Measurements from ENCODE around the gene ADAMTS9. TPM values are rescaled to one million over a fixed set of nuclear protein-coding genes. Genes with fewer than 3 reads are reported as not detected.
A peak's percentile ranks its signal among the peaks of the same experiment; 100 is the strongest.

The ADAMTS9 gene
- 32.1 and 47.7 TPM in 2 replicates for total RNA-seq (ENCODE audit: low replicate concordance)

GRCh38 chr3:64687781-64688604 lies at the start of gene ADAMTS9:
Gene ADAMTS9 (minus strand): TSS chr3:64688000. CDS start chr3:64687657, 343 bp downstream.
- no peaks in the 10 kb centered on the region for H3K36me3 ChIP-seq
- H3K27me3 ChIP-seq: peaks cover 44% of the 10 kb centered on the region
- H3K36me3 Mint-ChIP-seq: no peaks in the 10 kb centered on the region
- peaks cover 5% of the 10 kb centered on the region for H4K20me1 ChIP-seq (ENCODE audit: low read depth)
- peak; percentile 92 for DNase-seq (ENCODE audit: low spot score)
- H3K9me3 ChIP-seq (ENCODE audit: low read depth): no peaks in the 10 kb centered on the region
- peak within 1 kb of the TSS; percentile 81 for H2AFZ ChIP-seq (replicated peaks)
- H3K27me3 Mint-ChIP-seq (ENCODE audit: insufficient read depth, low read depth): peaks cover 5% of the 10 kb centered on the region
- H3K4me3 ChIP-seq: peak within 1 kb of the TSS; percentile 67
- H3K27ac Mint-ChIP-seq: peak within 1 kb of the TSS; percentile 93
- no peaks in the 10 kb centered on the region for H3K9me3 Mint-ChIP-seq
- peak within 1 kb of the TSS; percentile 65 for H3K27ac ChIP-seq
- H3K4me1 ChIP-seq: peaks cover 28% of the 10 kb centered on the region
- peaks cover 44% of the 10 kb centered on the region for H3F3A ChIP-seq (ENCODE audit: low read depth)
- peaks cover 51% of the 10 kb centered on the region for H3K4me1 Mint-ChIP-seq
- H3K4me2 ChIP-seq: peak within 1 kb of the TSS; percentile 97
- no peak within 1 kb of the TSS for H3K9ac ChIP-seq
- TF ChIP-seq EZH2 (IDR thresholded peaks at IDR 0.05) (no peak), EZH2phosphoT487 (IDR thresholded peaks at IDR 0.05) (peak; percentile 27)
- H3K4me3 Mint-ChIP-seq: peak within 1 kb of the TSS; percentile 98
- H3K79me2 ChIP-seq (ENCODE audit: low read depth): peaks cover 9% of the 10 kb centered on the region

GRCh38 chr3:64732576-64732975 lies 44.8 kb upstream of the ADAMTS9 start:
- no peak overlapping the region for H2AFZ ChIP-seq (replicated peaks)
- no peak overlapping the region for H3K27ac Mint-ChIP-seq
- H3K36me3 Mint-ChIP-seq: peaks cover 2% of the 10 kb centered on the region
- H3K9me3 Mint-ChIP-seq: no peaks in the 10 kb centered on the region
- H3K9ac ChIP-seq: no peak overlapping the region
- no peaks in the 10 kb centered on the region for H3K36me3 ChIP-seq
- H3F3A ChIP-seq (ENCODE audit: low read depth): no peaks in the 10 kb centered on the region
- no peaks in the 10 kb centered on the region for H3K27me3 ChIP-seq
- H3K79me2 ChIP-seq (ENCODE audit: low read depth): no peaks in the 10 kb centered on the region
- H3K4me1 ChIP-seq: no peaks in the 10 kb centered on the region
- peaks cover 2% of the 10 kb centered on the region for H3K4me1 Mint-ChIP-seq
- no peak overlapping the region for H3K27ac ChIP-seq
- H3K4me3 ChIP-seq: no peak overlapping the region
- H4K20me1 ChIP-seq (ENCODE audit: low read depth): no peaks in the 10 kb centered on the region
- H3K4me3 Mint-ChIP-seq: no peak overlapping the region
- TF ChIP-seq EZH2 (IDR thresholded peaks at IDR 0.05): no peak
- TF ChIP-seq CTCF (IDR thresholded peaks at IDR 0.05): no peak
- TF ChIP-seq EZH2phosphoT487 (IDR thresholded peaks at IDR 0.05): no peak
- no peak overlapping the region for H3K4me2 ChIP-seq
- no peak for DNase-seq (ENCODE audit: low spot score)
- H3K27me3 Mint-ChIP-seq (ENCODE audit: insufficient read depth, low read depth): peaks cover 2% of the 10 kb centered on the region
- H3K9me3 ChIP-seq (ENCODE audit: low read depth): no peaks in the 10 kb centered on the region

GRCh38 chr3:64730681-64731080 lies 42.9 kb upstream of the ADAMTS9 start:
- Histone ChIP-seq H3K79me2 (ENCODE audit: low read depth) (no peaks in the 10 kb centered on the region), H4K20me1 (ENCODE audit: low read depth) (no peaks in the 10 kb centered on the region), H3K36me3 (no peaks in the 10 kb centered on the region), H3K27me3 (no peaks in the 10 kb centered on the region), H3K4me1 (peaks cover 7% of the 10 kb centered on the region), H3K9me3 (ENCODE audit: low read depth) (no peaks in the 10 kb centered on the region), H3K4me3 (no peak overlapping the region), H3K4me2 (no peak overlapping the region), H2AFZ (replicated peaks) (no peak overlapping the region), H3K27ac (no peak overlapping the region), H3F3A (ENCODE audit: low read depth) (peaks cover 4% of the 10 kb centered on the region), H3K9ac (no peak overlapping the region)
- DNase-seq (ENCODE audit: low spot score): no peak
- TF ChIP-seq EZH2phosphoT487 (IDR thresholded peaks at IDR 0.05): no peak
- no peak for TF ChIP-seq EZH2 (IDR thresholded peaks at IDR 0.05)
- TF ChIP-seq CTCF (IDR thresholded peaks at IDR 0.05): no peak
- no peak overlapping the region for H3K4me3 Mint-ChIP-seq
- H3K9me3 Mint-ChIP-seq: no peaks in the 10 kb centered on the region
- H3K27ac Mint-ChIP-seq: no peak overlapping the region
- H3K4me1 Mint-ChIP-seq: peaks cover 6% of the 10 kb centered on the region
- H3K36me3 Mint-ChIP-seq: peaks cover 2% of the 10 kb centered on the region
- H3K27me3 Mint-ChIP-seq (ENCODE audit: insufficient read depth, low read depth): peaks cover 2% of the 10 kb centered on the region

GRCh38 chr3:64728994-64729393 lies 41.2 kb upstream of the ADAMTS9 start:
- peaks cover 16% of the 10 kb centered on the region for H3F3A ChIP-seq (ENCODE audit: low read depth)
- peaks cover 2% of the 10 kb centered on the region for H3K27me3 Mint-ChIP-seq (ENCODE audit: insufficient read depth, low read depth)
- no peak overlapping the region for H3K27ac Mint-ChIP-seq
- no peak overlapping the region for H3K4me2 ChIP-seq
- H2AFZ ChIP-seq (replicated peaks): no peak overlapping the region
- H3K27ac ChIP-seq: no peak overlapping the region
- H3K4me1 Mint-ChIP-seq: peaks cover 8% of the 10 kb centered on the region
- no peak for DNase-seq (ENCODE audit: low spot score)
- H3K9me3 ChIP-seq (ENCODE audit: low read depth): no peaks in the 10 kb centered on the region
- peaks cover 17% of the 10 kb centered on the region for H3K4me1 ChIP-seq
- H3K9ac ChIP-seq: no peak overlapping the region
- H3K4me3 Mint-ChIP-seq: no peak overlapping the region
- no peaks in the 10 kb centered on the region for H3K36me3 Mint-ChIP-seq
- TF ChIP-seq CTCF (IDR thresholded peaks at IDR 0.05) (no peak), EZH2phosphoT487 (IDR thresholded peaks at IDR 0.05) (no peak), EZH2 (IDR thresholded peaks at IDR 0.05) (no peak)
- H3K79me2 ChIP-seq (ENCODE audit: low read depth): no peaks in the 10 kb centered on the region
- H3K36me3 ChIP-seq: no peaks in the 10 kb centered on the region
- no peak overlapping the region for H3K4me3 ChIP-seq
- H3K27me3 ChIP-seq: no peaks in the 10 kb centered on the region
- no peaks in the 10 kb centered on the region for H3K9me3 Mint-ChIP-seq
- no peaks in the 10 kb centered on the region for H4K20me1 ChIP-seq (ENCODE audit: low read depth)

Measured in neural progenitor cell (in vitro differentiated cells).